HEK293 (cell line): ENCODE results near the gene BMP4.

Source experiments
- CTCF ChIA-PET: fragments of 350-600 bp; formaldehyde crosslinking; extraction: SDS; loops from one replicate; lab custom pipeline; 2021; ENCODE audit warnings: antibody characterized with exemption; lab: Yijun Ruan, JAX
- POLR2A ChIA-PET: fragments of 300-600 bp; formaldehyde crosslinking; extraction: SDS; loops from one replicate; lab custom pipeline; 2020; ENCODE audit warnings: antibody characterized with exemption, inconsistent platforms; lab: Yijun Ruan, JAX
- H3K27ac ChIP-seq: fragments of 200-500 bp; sonication (Bioruptor generic); 2 replicates; pipeline ENCODE4 v1.5.1; 2014; ENCODE audit warnings: low read depth, low read length, control low read depth, inconsistent platforms; ENCODE audit errors: extremely low read depth
- H3K36me3 ChIP-seq, 2 experiments: fragments of 200-500 bp in 1 of 2; sonication (Bioruptor generic) in 1 of 2; 1 replicate in 1 of 2; 2 replicates in 1 of 2; pipeline ENCODE4 v1.5.1; 2014 to 2017; ENCODE audit warnings: inconsistent platforms in 2 of 2, low read length in 2 of 2; ENCODE audit not compliant: control insufficient read depth in 2 of 2, insufficient read depth in 1 of 2
- H3K4me1 ChIP-seq: fragments of 200-500 bp; sonication (Bioruptor generic); 2 replicates; pipeline ENCODE4 v1.5.1; 2014; ENCODE audit warnings: mild to moderate bottlenecking, low read length, inconsistent platforms; ENCODE audit not compliant: control insufficient read depth, insufficient read depth
- H3K4me3 ChIP-seq: 2 replicates; pipeline ENCODE4 v1.5.1; 2011; ENCODE audit warnings: low read depth, mild to moderate bottlenecking, control low read depth, low read length, moderate library complexity
- H3K9me3 ChIP-seq: fragments of 200-500 bp; sonication (Bioruptor generic); 2 replicates; pipeline ENCODE4 v1.5.1; 2014; ENCODE audit warnings: low read depth, low read length, inconsistent platforms; ENCODE audit not compliant: control insufficient read depth, insufficient read depth
- KLF1 ChIP-seq: fragments of 450-650 bp; formaldehyde crosslinking; IDR thresholded peaks from 2 replicates; pipeline ENCODE4 v1.5.1; 2016; ENCODE audit warnings: missing biosample characterization, missing genetic modification characterization
- KLF10 ChIP-seq: fragments of 450-650 bp; IDR thresholded peaks from 2 replicates; pipeline ENCODE4 v1.5.1; 2018; ENCODE audit warnings: missing biosample characterization, mild to moderate bottlenecking, missing genetic modification characterization
- RBAK ChIP-seq: fragments of 450-650 bp; formaldehyde crosslinking; IDR thresholded peaks from 2 replicates; pipeline ENCODE4 v1.5.1; 2016; ENCODE audit warnings: missing biosample characterization, missing genetic modification characterization
- SALL2 ChIP-seq: fragments of 450-650 bp; formaldehyde crosslinking; IDR thresholded peaks from 2 replicates; pipeline ENCODE4 v1.5.0; 2017; ENCODE audit warnings: missing biosample characterization, mild to moderate bottlenecking, missing genetic modification characterization, borderline replicate concordance
- SCRT1 ChIP-seq: fragments of 450-650 bp; formaldehyde crosslinking; IDR thresholded peaks from 2 replicates; pipeline ENCODE4 v1.5.1; 2016; ENCODE audit warnings: missing biosample characterization, missing genetic modification characterization, borderline replicate concordance
- SP2 ChIP-seq: fragments of 450-650 bp; formaldehyde crosslinking; IDR thresholded peaks from 2 replicates; pipeline ENCODE4 v1.5.1; 2016; ENCODE audit warnings: missing biosample characterization, missing genetic modification characterization
- TCF7L2 ChIP-seq: IDR thresholded peaks from 2 replicates; pipeline ENCODE4 v1.6.1; 2011; ENCODE audit warnings: low read depth, mild to moderate bottlenecking, inconsistent platforms, low read length, moderate library complexity, borderline replicate concordance
- ZIC2 ChIP-seq: fragments of 450-650 bp; formaldehyde crosslinking; IDR thresholded peaks from 2 replicates; pipeline ENCODE4 v1.5.1; 2016; ENCODE audit warnings: missing biosample characterization, missing genetic modification characterization
- ZNF184 ChIP-seq: fragments of 450-650 bp; IDR thresholded peaks from 2 replicates; pipeline ENCODE4 v1.5.1; 2018; ENCODE audit warnings: missing biosample characterization, mild to moderate bottlenecking, missing genetic modification characterization
- ZNF23 ChIP-seq: fragments of 450-650 bp; formaldehyde crosslinking; IDR thresholded peaks from 2 replicates; pipeline ENCODE4 v1.5.1; 2016; ENCODE audit warnings: missing biosample characterization, missing genetic modification characterization, borderline replicate concordance
- ZNF239 ChIP-seq: fragments of 450-650 bp; formaldehyde crosslinking; IDR thresholded peaks from 2 replicates; pipeline ENCODE4 v1.5.1; 2016; ENCODE audit warnings: missing biosample characterization, missing genetic modification characterization
- ZNF473 ChIP-seq: fragments of 450-650 bp; formaldehyde crosslinking; IDR thresholded peaks from 2 replicates; pipeline ENCODE4 v1.5.1; 2017; ENCODE audit warnings: missing biosample characterization, missing genetic modification characterization
- ZNF501 ChIP-seq: fragments of 450-650 bp; formaldehyde crosslinking; IDR thresholded peaks from 2 replicates; pipeline ENCODE4 v1.5.1; 2016; ENCODE audit warnings: missing biosample characterization, missing genetic modification characterization
- ZNF585B ChIP-seq: fragments of 450-650 bp; formaldehyde crosslinking; IDR thresholded peaks from 2 replicates; pipeline ENCODE4 v1.5.1; 2016; ENCODE audit warnings: missing biosample characterization, missing genetic modification characterization
- ZNF610 ChIP-seq: fragments of 450-650 bp; formaldehyde crosslinking; IDR thresholded peaks from 2 replicates; pipeline ENCODE4 v1.5.1; 2016; ENCODE audit warnings: missing biosample characterization, missing genetic modification characterization, borderline replicate concordance
- ZNF623 ChIP-seq: fragments of 450-650 bp; formaldehyde crosslinking; IDR thresholded peaks from 2 replicates; pipeline ENCODE4 v1.5.1; 2016; ENCODE audit warnings: missing biosample characterization, missing genetic modification characterization
- ZNF664 ChIP-seq: fragments of 450-650 bp; formaldehyde crosslinking; IDR thresholded peaks from 2 replicates; pipeline ENCODE4 v1.5.1; 2016; ENCODE audit warnings: missing biosample characterization, missing genetic modification characterization
- ZNF777 ChIP-seq: fragments of 450-650 bp; formaldehyde crosslinking; IDR thresholded peaks from 2 replicates; pipeline ENCODE4 v1.5.1; 2017; ENCODE audit warnings: missing biosample characterization, missing genetic modification characterization, borderline replicate concordance
- ZSCAN16 ChIP-seq: fragments of 450-650 bp; formaldehyde crosslinking; IDR thresholded peaks from 2 replicates; pipeline ENCODE4 v1.5.1; 2016; ENCODE audit warnings: missing biosample characterization, missing genetic modification characterization
- TF ChIP-seq, protein P1 (sequence below): fragments of 450-650 bp; formaldehyde crosslinking; IDR thresholded peaks from 2 replicates; pipeline ENCODE4 v1.5.1; 2016; ENCODE audit warnings: missing biosample characterization, missing genetic modification characterization
- TF ChIP-seq, protein P2 (sequence below): fragments of 450-650 bp; formaldehyde crosslinking; IDR thresholded peaks from 2 replicates; pipeline ENCODE4 v1.5.1; 2016; ENCODE audit warnings: missing biosample characterization, missing genetic modification characterization
- TF ChIP-seq, protein P3 (sequence below): fragments of 450-650 bp; formaldehyde crosslinking; IDR thresholded peaks from 2 replicates; pipeline ENCODE4 v1.5.1; 2016; ENCODE audit warnings: missing biosample characterization, missing genetic modification characterization
- TF ChIP-seq, protein P4 (sequence below): fragments of 450-650 bp; formaldehyde crosslinking; IDR thresholded peaks from 2 replicates; pipeline ENCODE4 v1.5.1; 2016; ENCODE audit warnings: missing biosample characterization, missing genetic modification characterization
- TF ChIP-seq, protein P5 (sequence below): IDR thresholded peaks from 2 replicates; pipeline ENCODE4 v1.6.1; 2011; ENCODE audit warnings: mild to moderate bottlenecking, low read depth, low read length, borderline replicate concordance
- TF ChIP-seq, protein P6 (sequence below): fragments of 450-650 bp; formaldehyde crosslinking; IDR thresholded peaks from 2 replicates; pipeline ENCODE4 v1.5.1; 2016; ENCODE audit warnings: missing biosample characterization, missing genetic modification characterization
- TF ChIP-seq, protein P7 (sequence below): fragments of 450-650 bp; formaldehyde crosslinking; IDR thresholded peaks from 2 replicates; pipeline ENCODE4 v1.5.1; 2016; ENCODE audit warnings: missing biosample characterization, missing genetic modification characterization
- TF ChIP-seq, protein P8 (sequence below): fragments of 450-650 bp; formaldehyde crosslinking; IDR thresholded peaks from 2 replicates; pipeline ENCODE4 v1.5.1; 2016; ENCODE audit warnings: missing biosample characterization, missing genetic modification characterization

Gene BMP4

DNA sequence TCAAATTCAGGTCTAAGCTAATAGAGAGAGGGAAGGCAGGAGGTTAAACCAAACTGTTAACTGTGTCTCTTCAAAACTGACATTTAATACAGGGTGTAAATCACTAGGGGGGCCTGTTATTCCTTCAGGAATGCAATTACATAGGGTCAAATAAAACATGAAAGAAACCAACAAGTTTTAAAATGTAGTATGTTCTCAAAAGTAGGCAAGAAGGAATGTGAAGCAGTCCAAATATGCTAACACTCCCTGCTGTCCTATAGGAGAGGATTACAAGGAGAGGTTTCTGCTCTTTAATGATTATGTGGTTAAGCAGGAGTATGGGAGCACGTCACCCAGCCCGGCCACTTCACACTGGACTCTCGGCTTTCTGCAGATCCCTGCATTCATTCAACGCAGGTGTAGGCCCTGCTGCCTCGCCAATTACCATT lies 42.5 kb upstream of the BMP4 start:
- ChIA-PET CTCF (no interaction called here), POLR2A (no interaction called here)
- Histone ChIP-seq H3K9me3 (no peaks in the 10 kb centered on the region), H3K27ac (no peak overlapping the region), H3K4me1 (0 out of 2 replicates have a peak, but pooled peaks cover 7% of the 10 kb centered on the region), H3K4me3 (no peak overlapping the region), H3K36me3 (no peaks in the 10 kb centered on the region)
- TF ChIP-seq SCRT1, result no peak
- TF ChIP-seq, protein P1, sequence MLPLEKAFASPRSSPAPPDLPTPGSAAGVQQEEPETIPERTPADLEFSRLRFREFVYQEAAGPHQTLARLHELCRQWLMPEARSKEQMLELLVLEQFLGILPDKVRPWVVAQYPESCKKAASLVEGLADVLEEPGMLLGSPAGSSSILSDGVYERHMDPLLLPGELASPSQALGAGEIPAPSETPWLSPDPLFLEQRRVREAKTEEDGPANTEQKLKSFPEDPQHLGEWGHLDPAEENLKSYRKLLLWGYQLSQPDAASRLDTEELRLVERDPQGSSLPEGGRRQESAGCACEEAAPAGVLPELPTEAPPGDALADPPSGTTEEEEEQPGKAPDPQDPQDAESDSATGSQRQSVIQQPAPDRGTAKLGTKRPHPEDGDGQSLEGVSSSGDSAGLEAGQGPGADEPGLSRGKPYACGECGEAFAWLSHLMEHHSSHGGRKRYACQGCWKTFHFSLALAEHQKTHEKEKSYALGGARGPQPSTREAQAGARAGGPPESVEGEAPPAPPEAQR (tag by site-specific recombination), result no peak
- TF ChIP-seq KLF10, result no peak
- TF ChIP-seq, protein P2, sequence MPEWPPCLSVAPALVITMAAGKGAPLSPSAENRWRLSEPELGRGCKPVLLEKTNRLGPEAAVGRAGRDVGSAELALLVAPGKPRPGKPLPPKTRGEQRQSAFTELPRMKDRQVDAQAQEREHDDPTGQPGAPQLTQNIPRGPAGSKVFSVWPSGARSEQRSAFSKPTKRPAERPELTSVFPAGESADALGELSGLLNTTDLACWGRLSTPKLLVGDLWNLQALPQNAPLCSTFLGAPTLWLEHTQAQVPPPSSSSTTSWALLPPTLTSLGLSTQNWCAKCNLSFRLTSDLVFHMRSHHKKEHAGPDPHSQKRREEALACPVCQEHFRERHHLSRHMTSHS (tag by site-specific recombination), result no peak
- no peak for TF ChIP-seq ZNF777 (tag by site-specific recombination)
- TF ChIP-seq TCF7L2, result no peak
- TF ChIP-seq, protein P3, sequence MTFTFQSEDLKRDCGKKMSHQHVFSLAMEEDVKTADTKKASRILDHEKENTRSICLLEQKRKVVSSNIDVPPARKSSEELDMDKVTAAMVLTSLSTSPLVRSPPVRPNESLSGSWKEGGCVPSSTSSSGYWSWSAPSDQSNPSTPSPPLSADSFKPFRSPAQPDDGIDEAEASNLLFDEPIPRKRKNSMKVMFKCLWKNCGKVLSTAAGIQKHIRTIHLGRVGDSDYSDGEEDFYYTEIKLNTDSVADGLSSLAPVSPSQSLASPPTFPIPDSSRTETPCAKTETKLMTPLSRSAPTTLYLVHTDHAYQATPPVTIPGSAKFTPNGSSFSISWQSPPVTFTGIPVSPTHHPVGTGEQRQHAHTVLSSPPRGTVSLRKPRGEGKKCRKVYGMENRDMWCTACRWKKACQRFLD, result no peak
- no peak for TF ChIP-seq ZNF610
- no peak for TF ChIP-seq ZIC2 (tag by site-specific recombination)
- TF ChIP-seq, protein P4, sequence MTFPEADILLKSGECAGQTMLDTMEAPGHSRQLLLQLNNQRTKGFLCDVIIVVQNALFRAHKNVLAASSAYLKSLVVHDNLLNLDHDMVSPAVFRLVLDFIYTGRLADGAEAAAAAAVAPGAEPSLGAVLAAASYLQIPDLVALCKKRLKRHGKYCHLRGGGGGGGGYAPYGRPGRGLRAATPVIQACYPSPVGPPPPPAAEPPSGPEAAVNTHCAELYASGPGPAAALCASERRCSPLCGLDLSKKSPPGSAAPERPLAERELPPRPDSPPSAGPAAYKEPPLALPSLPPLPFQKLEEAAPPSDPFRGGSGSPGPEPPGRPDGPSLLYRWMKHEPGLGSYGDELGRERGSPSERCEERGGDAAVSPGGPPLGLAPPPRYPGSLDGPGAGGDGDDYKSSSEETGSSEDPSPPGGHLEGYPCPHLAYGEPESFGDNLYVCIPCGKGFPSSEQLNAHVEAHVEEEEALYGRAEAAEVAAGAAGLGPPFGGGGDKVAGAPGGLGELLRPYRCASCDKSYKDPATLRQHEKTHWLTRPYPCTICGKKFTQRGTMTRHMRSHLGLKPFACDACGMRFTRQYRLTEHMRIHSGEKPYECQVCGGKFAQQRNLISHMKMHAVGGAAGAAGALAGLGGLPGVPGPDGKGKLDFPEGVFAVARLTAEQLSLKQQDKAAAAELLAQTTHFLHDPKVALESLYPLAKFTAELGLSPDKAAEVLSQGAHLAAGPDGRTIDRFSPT, result peak; percentile 35; the same call in 1 of the 2 replicates
- TF ChIP-seq RBAK (tag by site-specific recombination), result no peak
- no peak for TF ChIP-seq KLF1 (tag by site-specific recombination)
- no peak for TF ChIP-seq ZNF473 (tag by site-specific recombination)
- no peak for TF ChIP-seq ZNF585B
- TF ChIP-seq ZSCAN16, result no peak
- no peak for TF ChIP-seq ZNF239 (tag by site-specific recombination)
- TF ChIP-seq, protein P5, sequence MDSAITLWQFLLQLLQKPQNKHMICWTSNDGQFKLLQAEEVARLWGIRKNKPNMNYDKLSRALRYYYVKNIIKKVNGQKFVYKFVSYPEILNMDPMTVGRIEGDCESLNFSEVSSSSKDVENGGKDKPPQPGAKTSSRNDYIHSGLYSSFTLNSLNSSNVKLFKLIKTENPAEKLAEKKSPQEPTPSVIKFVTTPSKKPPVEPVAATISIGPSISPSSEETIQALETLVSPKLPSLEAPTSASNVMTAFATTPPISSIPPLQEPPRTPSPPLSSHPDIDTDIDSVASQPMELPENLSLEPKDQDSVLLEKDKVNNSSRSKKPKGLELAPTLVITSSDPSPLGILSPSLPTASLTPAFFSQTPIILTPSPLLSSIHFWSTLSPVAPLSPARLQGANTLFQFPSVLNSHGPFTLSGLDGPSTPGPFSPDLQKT, result no peak
- TF ChIP-seq ZNF23 (tag by site-specific recombination), result no peak
- no peak for TF ChIP-seq ZNF664 (tag by site-specific recombination)
- no peak for TF ChIP-seq ZNF184
- no peak for TF ChIP-seq ZNF623 (tag by site-specific recombination)
- TF ChIP-seq, protein P6, sequence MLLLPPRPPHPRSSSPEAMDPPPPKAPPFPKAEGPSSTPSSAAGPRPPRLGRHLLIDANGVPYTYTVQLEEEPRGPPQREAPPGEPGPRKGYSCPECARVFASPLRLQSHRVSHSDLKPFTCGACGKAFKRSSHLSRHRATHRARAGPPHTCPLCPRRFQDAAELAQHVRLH (tag by site-specific recombination), result no peak
- TF ChIP-seq, protein P7, sequence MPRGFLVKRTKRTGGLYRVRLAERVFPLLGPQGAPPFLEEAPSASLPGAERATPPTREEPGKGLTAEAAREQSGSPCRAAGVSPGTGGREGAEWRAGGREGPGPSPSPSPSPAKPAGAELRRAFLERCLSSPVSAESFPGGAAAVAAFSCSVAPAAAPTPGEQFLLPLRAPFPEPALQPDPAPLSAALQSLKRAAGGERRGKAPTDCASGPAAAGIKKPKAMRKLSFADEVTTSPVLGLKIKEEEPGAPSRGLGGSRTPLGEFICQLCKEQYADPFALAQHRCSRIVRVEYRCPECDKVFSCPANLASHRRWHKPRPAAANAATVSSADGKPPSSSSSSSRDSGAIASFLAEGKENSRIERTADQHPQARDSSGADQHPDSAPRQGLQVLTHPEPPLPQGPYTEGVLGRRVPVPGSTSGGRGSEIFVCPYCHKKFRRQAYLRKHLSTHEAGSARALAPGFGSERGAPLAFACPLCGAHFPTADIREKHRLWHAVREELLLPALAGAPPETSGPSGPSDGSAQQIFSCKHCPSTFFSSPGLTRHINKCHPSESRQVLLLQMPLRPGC (tag by site-specific recombination), result no peak
- TF ChIP-seq SP2 (tag by site-specific recombination), result no peak
- TF ChIP-seq ZNF501, result no peak
- TF ChIP-seq, protein P8, sequence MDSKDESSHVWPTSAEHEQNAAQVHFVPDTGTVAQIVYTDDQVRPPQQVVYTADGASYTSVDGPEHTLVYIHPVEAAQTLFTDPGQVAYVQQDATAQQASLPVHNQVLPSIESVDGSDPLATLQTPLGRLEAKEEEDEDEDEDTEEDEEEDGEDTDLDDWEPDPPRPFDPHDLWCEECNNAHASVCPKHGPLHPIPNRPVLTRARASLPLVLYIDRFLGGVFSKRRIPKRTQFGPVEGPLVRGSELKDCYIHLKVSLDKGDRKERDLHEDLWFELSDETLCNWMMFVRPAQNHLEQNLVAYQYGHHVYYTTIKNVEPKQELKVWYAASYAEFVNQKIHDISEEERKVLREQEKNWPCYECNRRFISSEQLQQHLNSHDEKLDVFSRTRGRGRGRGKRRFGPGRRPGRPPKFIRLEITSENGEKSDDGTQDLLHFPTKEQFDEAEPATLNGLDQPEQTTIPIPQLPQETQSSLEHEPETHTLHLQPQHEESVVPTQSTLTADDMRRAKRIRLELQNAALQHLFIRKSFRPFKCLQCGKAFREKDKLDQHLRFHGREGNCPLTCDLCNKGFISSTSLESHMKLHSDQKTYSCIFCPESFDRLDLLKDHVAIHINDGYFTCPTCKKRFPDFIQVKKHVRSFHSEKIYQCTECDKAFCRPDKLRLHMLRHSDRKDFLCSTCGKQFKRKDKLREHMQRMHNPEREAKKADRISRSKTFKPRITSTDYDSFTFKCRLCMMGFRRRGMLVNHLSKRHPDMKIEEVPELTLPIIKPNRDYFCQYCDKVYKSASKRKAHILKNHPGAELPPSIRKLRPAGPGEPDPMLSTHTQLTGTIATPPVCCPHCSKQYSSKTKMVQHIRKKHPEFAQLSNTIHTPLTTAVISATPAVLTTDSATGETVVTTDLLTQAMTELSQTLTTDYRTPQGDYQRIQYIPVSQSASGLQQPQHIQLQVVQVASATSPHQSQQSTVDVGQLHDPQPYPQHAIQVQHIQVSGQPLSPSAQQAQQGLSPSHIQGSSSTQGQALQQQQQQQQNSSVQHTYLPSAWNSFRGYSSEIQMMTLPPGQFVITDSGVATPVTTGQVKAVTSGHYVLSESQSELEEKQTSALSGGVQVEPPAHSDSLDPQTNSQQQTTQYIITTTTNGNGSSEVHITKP (tag by site-specific recombination), result peak; percentile 60
- TF ChIP-seq SALL2 (tag by site-specific recombination), result no peak
